HCT116 (cell line): ENCODE results near the gene MEOX1. TPM values are rescaled to one million over a fixed set of nuclear protein-coding genes. Genes with fewer than 3 reads are reported as not detected.

Source experiments
- ATAC-seq: fragments of 200-7000 bp; cut with Tn5 transposase; 2 replicates; pipeline ENCODE4 v1.9.1; 2020; ENCODE audit warnings: mild to moderate bottlenecking, moderate library complexity
- BruUV-seq: library from RNA; stranded (reverse); fragments of 400-500 nt; replicated peaks from 2 replicates; lab custom pipeline; 2021; lab: Mats Ljungman, UMichigan
- CTCF ChIA-PET: fragments of 300-600 bp; sonication (Branson Sonifier 250); formaldehyde crosslinking; loops from one replicate; lab custom pipeline; 2021; ENCODE audit warnings: antibody characterized with exemption; lab: Charles Lee
- POLR2A ChIA-PET: fragments of 300-600, 350-600 bp; sonication (Branson Sonifier 250); formaldehyde crosslinking; loops from one replicate; lab custom pipeline; 2021; ENCODE audit warnings: antibody characterized with exemption; lab: Charles Lee
- RAD21 ChIA-PET, 2 experiments: fragments of 300-600 bp; sonication (Branson Sonifier 250); formaldehyde crosslinking; loops; one replicate each; lab custom pipeline; 2023; ENCODE audit warnings: low total read pairs in 2 of 2; ENCODE audit not compliant: uncharacterized antibody in 2 of 2, unreplicated experiment in 2 of 2, low non-redundant PET in 1 of 2; lab: Charles Lee
- DNase-seq: peaks from one replicate; pipeline ENCODE4 v3.0.0-alpha.2; 2010; ENCODE audit warnings: low read depth, low spot score
- H2AFZ ChIP-seq: fragments of 200-600 bp; shearing (Covaris generic), sonication (generic); 2 replicates; pipeline ENCODE4 v1.6.1; 2017; ENCODE audit warnings: low read depth, mixed run types, mixed read lengths, antibody characterized with exemption, low read length; ENCODE audit not compliant: poor library complexity, severe bottlenecking
- H3K27ac ChIP-seq: 2 replicates; pipeline ENCODE4 v1.5.1; 2012; ENCODE audit warnings: low read depth, low read length
- H3K27me3 ChIP-seq: fragments of 200-600 bp; sonication (generic); 2 replicates; pipeline ENCODE4 v1.6.1; 2016; ENCODE audit warnings: mixed run types, low read length, mixed read lengths; ENCODE audit not compliant: insufficient read depth
- H3K36me3 ChIP-seq, 2 experiments: fragments of 200-500 bp in 1 of 2; fragments of 200-600 bp in 1 of 2; sonication (Bioruptor generic) in 1 of 2; sonication (generic) in 1 of 2; 2 replicates each; pipeline versions ENCODE4 v1.5.1 to v1.6.1; 2014 to 2016; ENCODE audit warnings: low read length in 2 of 2, inconsistent platforms in 1 of 2, mixed read lengths in 1 of 2, mixed run types in 1 of 2; ENCODE audit not compliant: insufficient read depth in 2 of 2, control insufficient read depth in 1 of 2
- H3K4me1 ChIP-seq, 2 experiments: fragments of 200-600 bp in 1 of 2; sonication (generic) in 1 of 2; 2 replicates each; pipeline versions ENCODE4 v1.5.1 to v1.6.1; 2012 to 2017; ENCODE audit warnings: low read length in 2 of 2, inconsistent platforms in 1 of 2, mild to moderate bottlenecking in 1 of 2, mixed read lengths in 1 of 2, mixed run types in 1 of 2, moderate library complexity in 1 of 2; ENCODE audit not compliant: insufficient read depth in 2 of 2, control insufficient read depth in 1 of 2
- H3K4me2 ChIP-seq: fragments of 200-600 bp; sonication (generic); 2 replicates; pipeline ENCODE4 v1.6.1; 2017; ENCODE audit warnings: mixed run types, low read length, mixed read lengths
- H3K4me3 ChIP-seq, 2 experiments: fragments of 200-600 bp in 1 of 2; sonication (generic) in 1 of 2; replicated peaks in 1 of 2; 2 replicates each; pipeline ENCODE4 v1.5.1; 2011 to 2016; ENCODE audit warnings: low read length in 2 of 2, control low read depth in 1 of 2, low read depth in 1 of 2, mild to moderate bottlenecking in 1 of 2, mixed read lengths in 1 of 2, mixed run types in 1 of 2
- H3K79me2 ChIP-seq: fragments of 200-600 bp; sonication (generic); 2 replicates; pipeline ENCODE4 v1.6.1; 2017; ENCODE audit warnings: mild to moderate bottlenecking, mixed run types, low read length, moderate library complexity, mixed read lengths; ENCODE audit not compliant: insufficient read depth
- H3K9ac ChIP-seq: fragments of 200-600 bp; sonication (generic); 2 replicates; pipeline ENCODE4 v1.6.1; 2016; ENCODE audit warnings: low read length, mixed read lengths
- H3K9me2 ChIP-seq: fragments of 200-600 bp; sonication (generic), shearing (Covaris generic); 2 replicates; pipeline ENCODE4 v1.6.1; 2017; ENCODE audit warnings: mixed run types, mild to moderate bottlenecking, moderate library complexity; ENCODE audit not compliant: insufficient read depth
- H3K9me3 ChIP-seq, 2 experiments: fragments of 200-500 bp in 1 of 2; fragments of 200-600 bp in 1 of 2; sonication (Bioruptor generic) in 1 of 2; sonication (generic) in 1 of 2; 2 replicates each; pipeline ENCODE4 v1.6.1; 2014 to 2017; ENCODE audit warnings: low read length in 2 of 2, mixed read lengths in 2 of 2, inconsistent platforms in 1 of 2, low read depth in 1 of 2, mild to moderate bottlenecking in 1 of 2, mixed run types in 1 of 2, moderate library complexity in 1 of 2; ENCODE audit not compliant: control insufficient read depth in 1 of 2, insufficient read depth in 1 of 2
- H4K20me1 ChIP-seq: fragments of 200-600 bp; sonication (generic), shearing (Covaris generic); 2 replicates; pipeline ENCODE4 v1.6.1; 2017; ENCODE audit warnings: mixed run types, mild to moderate bottlenecking, moderate library complexity; ENCODE audit not compliant: insufficient read depth
- ATF3 ChIP-seq: IDR thresholded peaks from 2 replicates; pipeline ENCODE4 v1.6.1; 2012
- CTCF ChIP-seq, 3 experiments: fragments of 200-600 bp in 1 of 3; sonication (generic) in 1 of 3; IDR thresholded peaks in 2 of 3; conservative IDR thresholded peaks in 1 of 3; 2 replicates each; pipeline ENCODE4 v1.5.1; 2012 to 2017; ENCODE audit warnings: low read depth in 2 of 3, low read length in 2 of 3, antibody characterized with exemption in 1 of 3, borderline replicate concordance in 1 of 3, control low read depth in 1 of 3, mild to moderate bottlenecking in 1 of 3, mixed read lengths in 1 of 3, mixed run types in 1 of 3, moderate library complexity in 1 of 3; ENCODE audit not compliant: insufficient read depth in 1 of 3
- ELF1 ChIP-seq: IDR thresholded peaks from 2 replicates; pipeline ENCODE4 v1.6.1; 2012; ENCODE audit warnings: low read depth, borderline replicate concordance
- JUND ChIP-seq: IDR thresholded peaks from 2 replicates; pipeline ENCODE4 v1.6.1; 2012
- MAX ChIP-seq: IDR thresholded peaks from 2 replicates; pipeline ENCODE4 v1.6.1; 2012
- RAD21 ChIP-seq: IDR thresholded peaks from 2 replicates; pipeline ENCODE4 v1.6.1; 2012; ENCODE audit warnings: low read depth, mild to moderate bottlenecking
- REST ChIP-seq: IDR thresholded peaks from 2 replicates; pipeline ENCODE4 v1.6.1; 2012; ENCODE audit warnings: low read depth
- SP1 ChIP-seq: IDR thresholded peaks from 2 replicates; pipeline ENCODE4 v1.6.1; 2012; ENCODE audit warnings: low read depth
- SRF ChIP-seq: IDR thresholded peaks from 2 replicates; pipeline ENCODE4 v1.6.1; 2012; ENCODE audit warnings: low read depth
- ZFX ChIP-seq: fragments of 450-650 bp; IDR thresholded peaks from 2 replicates; pipeline ENCODE4 v1.6.1; 2017
- ZNF274 ChIP-seq: fragments of 200-500 bp; sonication (Bioruptor generic); IDR thresholded peaks from 2 replicates; pipeline ENCODE4 v1.6.1; 2014; ENCODE audit warnings: mild to moderate bottlenecking, low read depth, low read length, inconsistent platforms
- intact Hi-C: fragments of 100-400 bp; cut with micrococcal nuclease; formaldehyde crosslinking; loops from 2 replicates; pipeline ENCODE4 v1.10.0; 2022
- total RNA-seq: library from RNA; stranded (reverse); gene quantifications from one replicate; pipeline ENCODE4 v1.2.1, GENCODE V29; 2021; ENCODE audit not compliant: unreplicated experiment

Gene MEOX1
- total RNA-seq, 1 experiment from 2014 or later: not detected

- Histone ChIP-seq H3K27ac (no peak overlapping the region), H3K27me3 (no peaks in the 10 kb centered on the region), H3K79me2 (no peaks in the 10 kb centered on the region), H4K20me1 (no peaks in the 10 kb centered on the region), H3K36me3 (no peaks in the 10 kb centered on the region), H3K4me3 (no peak overlapping the region), H3K9me3 (no peaks in the 10 kb centered on the region), H3K4me1 (peaks cover 0 to 6% of the 10 kb centered on the region in 2 experiments; a peak in 3 of 4 replicates), H3K9ac (no peak overlapping the region), H2AFZ (no peak overlapping the region), H3K4me2 (no peak overlapping the region), H3K9me2 (no peaks in the 10 kb centered on the region)
- DNase-seq (no peak), ATAC-seq (no peak)
- ChIA-PET POLR2A (interaction anchor here (1.1 kb wide), 1 partner anchor 303 kb away, joined by 3 read pairs; no protein-coding TSS in a partner anchor), RAD21 (no interaction called here), CTCF (interaction anchor here (1.6 to 5.5 kb wide), 2 partner anchors 75 to 155 kb away, joined by 6 to 47 read pairs; partner anchors contain the start of gene CD300LG)
- TF ChIP-seq ATF3 (no peak), SP1 (no peak), JUND (no peak), RAD21 (no peak), SRF (no peak), CTCF (IDR thresholded peaks at IDR 0.05 in 2 of 3, conservative IDR thresholded peaks at IDR 0.05 in 1 of 3; ENCODE audit: borderline replicate concordance in 1 of 3, insufficient read depth in 1 of 3, low read depth in 2 of 3, low read length in 2 of 3) (no peak), ELF1 (no peak), REST (no peak), ZFX (no peak), MAX (no peak), ZNF274 (no peak)
- intact Hi-C loops: loop anchor here (10.0 kb wide), 1 partner anchor 153 kb away; the partner anchor contains the start of gene CD300LG
- no TSS peak for BruUV-seq
Measured at GRCh38 chr17:43691317-43691693, 29.6 kb upstream of the MEOX1 start.
